OCI-LY1 (cell line): ENCODE data around the gene STK31.

Experiments
- H2AFZ ChIP-seq: fragments of 200-600 bp; sonication (generic), shearing (Covaris generic); 2 replicates; pipeline ENCODE4 v1.6.0; 2014; ENCODE audit warnings: antibody characterized with exemption, mild to moderate bottlenecking, low read length
- H3F3A ChIP-seq: fragments of 200-600 bp; sonication (generic), shearing (Covaris generic); 2 replicates; pipeline ENCODE4 v1.6.0; 2014; ENCODE audit warnings: mild to moderate bottlenecking, antibody characterized with exemption, low read length, moderate library complexity; ENCODE audit not compliant: insufficient read depth
- H3K27ac ChIP-seq: fragments of 200-600 bp; sonication (generic); 2 replicates; pipeline ENCODE4 v1.5.1; 2014; ENCODE audit warnings: low read length, mixed run types, mild to moderate bottlenecking, low read depth; ENCODE audit not compliant: poor library complexity, severe bottlenecking
- H3K27me3 ChIP-seq: fragments of 200-600 bp; sonication (generic); 2 replicates; pipeline ENCODE4 v1.6.0; 2014; ENCODE audit warnings: antibody characterized with exemption, mild to moderate bottlenecking, low read length, moderate library complexity; ENCODE audit not compliant: insufficient read depth
- H3K36me3 ChIP-seq: fragments of 200-600 bp; sonication (generic); 2 replicates; pipeline ENCODE4 v1.6.1; 2014; ENCODE audit warnings: mild to moderate bottlenecking, antibody characterized with exemption, low read length, moderate library complexity, mixed read lengths; ENCODE audit not compliant: insufficient read depth
- H3K4me1 ChIP-seq: fragments of 200-600 bp; sonication (generic); 2 replicates; pipeline ENCODE4 v1.5.1; 2014; ENCODE audit warnings: mild to moderate bottlenecking, low read length, moderate library complexity; ENCODE audit not compliant: insufficient read depth, severe bottlenecking
- H3K4me2 ChIP-seq: fragments of 200-600 bp; sonication (generic), shearing (Covaris generic); 2 replicates; pipeline ENCODE4 v1.6.1; 2014; ENCODE audit warnings: low read length
- H3K4me3 ChIP-seq: fragments of 200-600 bp; sonication (generic); 2 replicates; pipeline ENCODE4 v1.5.1; 2014; ENCODE audit warnings: low read length, low read depth, mild to moderate bottlenecking, mixed read lengths; ENCODE audit not compliant: poor library complexity, severe bottlenecking
- H3K79me2 ChIP-seq: fragments of 200-600 bp; shearing (Covaris generic); 2 replicates; pipeline ENCODE4 v1.6.1; 2016; ENCODE audit warnings: mixed run types, low read length, mixed read lengths; ENCODE audit not compliant: insufficient read depth
- H3K9ac ChIP-seq: fragments of 200-600 bp; sonication (generic), shearing (Covaris generic); 2 replicates; pipeline ENCODE4 v1.6.1; 2014; ENCODE audit warnings: mild to moderate bottlenecking, low read length, mixed read lengths
- H3K9me2 ChIP-seq: fragments of 200-600 bp; sonication (generic), shearing (Covaris generic); 2 replicates; pipeline ENCODE4 v1.6.1; 2014; ENCODE audit warnings: low read depth, mild to moderate bottlenecking, low read length, mixed read lengths
- H3K9me3 ChIP-seq: fragments of 200-600 bp; shearing (Covaris generic); 2 replicates; pipeline ENCODE4 v1.6.1; 2014; ENCODE audit warnings: low read length, mixed read lengths
- H4K20me1 ChIP-seq: fragments of 200-600 bp; sonication (generic), shearing (Covaris generic); 2 replicates; pipeline ENCODE4 v1.6.0; 2016; ENCODE audit warnings: mild to moderate bottlenecking, low read length; ENCODE audit not compliant: insufficient read depth
- EZH2 ChIP-seq: fragments of 200-600 bp; sonication (generic), shearing (Covaris generic); IDR thresholded peaks from 2 replicates; pipeline ENCODE4 v1.8.0; 2017; ENCODE audit warnings: borderline replicate concordance, mixed run types, mild to moderate bottlenecking, antibody characterized with exemption, low read length, moderate library complexity, mixed read lengths
- TF ChIP-seq, protein P1 (sequence below): fragments of 200-600 bp; sonication (generic), shearing (Covaris generic); IDR thresholded peaks from 2 replicates; pipeline ENCODE4 v1.5.1; 2017; ENCODE audit warnings: mild to moderate bottlenecking, antibody characterized with exemption, low read length, moderate library complexity, mixed read lengths

Gene STK31

GRCh38 chr7:23714579-23714978, 4.6 kb downstream of the STK31 start:
- TF ChIP-seq EZH2: no peak
- TF ChIP-seq, protein P1, sequence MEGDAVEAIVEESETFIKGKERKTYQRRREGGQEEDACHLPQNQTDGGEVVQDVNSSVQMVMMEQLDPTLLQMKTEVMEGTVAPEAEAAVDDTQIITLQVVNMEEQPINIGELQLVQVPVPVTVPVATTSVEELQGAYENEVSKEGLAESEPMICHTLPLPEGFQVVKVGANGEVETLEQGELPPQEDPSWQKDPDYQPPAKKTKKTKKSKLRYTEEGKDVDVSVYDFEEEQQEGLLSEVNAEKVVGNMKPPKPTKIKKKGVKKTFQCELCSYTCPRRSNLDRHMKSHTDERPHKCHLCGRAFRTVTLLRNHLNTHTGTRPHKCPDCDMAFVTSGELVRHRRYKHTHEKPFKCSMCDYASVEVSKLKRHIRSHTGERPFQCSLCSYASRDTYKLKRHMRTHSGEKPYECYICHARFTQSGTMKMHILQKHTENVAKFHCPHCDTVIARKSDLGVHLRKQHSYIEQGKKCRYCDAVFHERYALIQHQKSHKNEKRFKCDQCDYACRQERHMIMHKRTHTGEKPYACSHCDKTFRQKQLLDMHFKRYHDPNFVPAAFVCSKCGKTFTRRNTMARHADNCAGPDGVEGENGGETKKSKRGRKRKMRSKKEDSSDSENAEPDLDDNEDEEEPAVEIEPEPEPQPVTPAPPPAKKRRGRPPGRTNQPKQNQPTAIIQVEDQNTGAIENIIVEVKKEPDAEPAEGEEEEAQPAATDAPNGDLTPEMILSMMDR: no peak
- Histone ChIP-seq H3K4me1 (no peaks in the 10 kb centered on the region), H3K9me3 (no peaks in the 10 kb centered on the region), H3K4me2 (no peak overlapping the region), H3K4me3 (no peak overlapping the region), H2AFZ (no peak overlapping the region), H3K9me2 (no peaks in the 10 kb centered on the region), H3K9ac (no peak overlapping the region), H3K79me2 (no peaks in the 10 kb centered on the region), H3F3A (no peaks in the 10 kb centered on the region), H3K36me3 (no peaks in the 10 kb centered on the region), H3K27ac (no peak overlapping the region), H4K20me1 (no peaks in the 10 kb centered on the region), H3K27me3 (no peaks in the 10 kb centered on the region; the same call in 1 of the 2 replicates)

DNA sequence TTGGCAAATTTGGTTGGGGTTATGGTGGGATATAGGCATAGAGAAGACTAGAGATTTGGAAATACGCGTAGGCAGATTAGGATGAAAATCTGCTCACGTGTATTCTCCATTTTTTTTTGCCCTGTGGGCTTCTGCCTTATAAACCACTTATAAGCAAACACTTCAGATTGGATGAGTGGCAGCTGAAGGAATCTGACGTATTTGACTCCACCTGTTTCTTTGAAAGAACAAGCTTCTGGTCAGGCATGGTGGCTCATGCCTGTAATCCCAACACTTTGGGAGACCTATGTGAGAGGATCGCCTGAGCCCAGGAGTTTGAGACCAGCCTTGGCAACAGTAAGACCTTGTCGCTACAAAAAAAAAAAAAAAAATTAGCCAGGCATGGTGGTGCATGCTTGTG, 5.1 kb downstream of the STK31 start:
- Histone ChIP-seq H3K4me1 (no peaks in the 10 kb centered on the region), H3K4me2 (no peak overlapping the region), H3F3A (no peaks in the 10 kb centered on the region), H3K9ac (no peak overlapping the region), H3K79me2 (no peaks in the 10 kb centered on the region), H3K9me2 (no peaks in the 10 kb centered on the region), H4K20me1 (no peaks in the 10 kb centered on the region), H3K27ac (no peak overlapping the region), H3K27me3 (no peaks in the 10 kb centered on the region; the same call in 1 of the 2 replicates), H3K9me3 (no peaks in the 10 kb centered on the region), H3K4me3 (no peak overlapping the region), H2AFZ (no peak overlapping the region), H3K36me3 (no peaks in the 10 kb centered on the region)
- TF ChIP-seq, protein P1: no peak
- no peak for TF ChIP-seq EZH2

GRCh38 chr7:23717788-23718187, 7.8 kb downstream of the STK31 start:
- Histone ChIP-seq H3K4me1 (no peaks in the 10 kb centered on the region), H2AFZ (no peak overlapping the region), H3K9ac (no peak overlapping the region), H3K4me2 (no peak overlapping the region), H3K4me3 (no peak overlapping the region), H3K9me3 (no peaks in the 10 kb centered on the region), H4K20me1 (no peaks in the 10 kb centered on the region), H3K27ac (no peak overlapping the region), H3K36me3 (no peaks in the 10 kb centered on the region), H3K9me2 (no peaks in the 10 kb centered on the region), H3K27me3 (no peaks in the 10 kb centered on the region), H3F3A (no peaks in the 10 kb centered on the region), H3K79me2 (no peaks in the 10 kb centered on the region)
- no peak for TF ChIP-seq EZH2
- TF ChIP-seq, protein P1: no peak
